ENCODE measurements around the gene FOXO3. TPM values are rescaled to one million over a fixed set of nuclear protein-coding genes. Genes with fewer than 3 reads are reported as not detected.
"Not testable (repeated sequence)": the region's sequence is repeated elsewhere in the genome, so short reads cannot be mapped to it uniquely, and the experiment has no call there.

The FOXO3 gene
- total RNA-seq, 1 donor from 2014 or later: 60.3 TPM

DNA sequence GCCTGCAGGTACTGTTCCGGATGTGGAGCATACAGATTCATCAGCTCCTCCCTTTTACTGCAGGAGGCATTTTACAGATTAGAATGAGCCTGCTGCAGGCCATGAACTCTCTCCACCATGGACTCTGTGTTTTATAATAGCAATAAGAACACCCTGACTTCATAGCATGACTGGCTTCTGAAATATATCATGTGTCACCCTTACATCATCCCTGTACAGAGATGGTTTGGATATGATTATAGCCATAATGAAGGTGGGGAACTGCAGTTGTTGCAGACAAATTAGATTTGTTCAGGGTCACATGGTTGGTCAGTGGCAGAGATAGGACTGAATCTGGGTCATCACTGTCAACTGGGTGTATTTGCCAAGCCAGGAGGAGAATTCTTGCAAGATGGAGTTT, 100.7 kb downstream of the FOXO3 start:
- Mint-ChIP-seq H3K9me3 (ENCODE audit: unreplicated experiment) (no peaks in the 10 kb centered on the region), H3K4me1 (ENCODE audit: unreplicated experiment) (peaks cover 47% of the 10 kb centered on the region), H3K27me3 (ENCODE audit: unreplicated experiment) (no peaks in the 10 kb centered on the region), H3K4me3 (ENCODE audit: unreplicated experiment) (no peak overlapping the region), H3K36me3 (ENCODE audit: unreplicated experiment) (peaks cover 17% of the 10 kb centered on the region), H3K27ac (ENCODE audit: unreplicated experiment) (peak overlapping the region; percentile 87)
- no peak for DNase-seq (ENCODE audit: extremely low spot score, unreplicated experiment)
- TF ChIP-seq, protein P1, sequence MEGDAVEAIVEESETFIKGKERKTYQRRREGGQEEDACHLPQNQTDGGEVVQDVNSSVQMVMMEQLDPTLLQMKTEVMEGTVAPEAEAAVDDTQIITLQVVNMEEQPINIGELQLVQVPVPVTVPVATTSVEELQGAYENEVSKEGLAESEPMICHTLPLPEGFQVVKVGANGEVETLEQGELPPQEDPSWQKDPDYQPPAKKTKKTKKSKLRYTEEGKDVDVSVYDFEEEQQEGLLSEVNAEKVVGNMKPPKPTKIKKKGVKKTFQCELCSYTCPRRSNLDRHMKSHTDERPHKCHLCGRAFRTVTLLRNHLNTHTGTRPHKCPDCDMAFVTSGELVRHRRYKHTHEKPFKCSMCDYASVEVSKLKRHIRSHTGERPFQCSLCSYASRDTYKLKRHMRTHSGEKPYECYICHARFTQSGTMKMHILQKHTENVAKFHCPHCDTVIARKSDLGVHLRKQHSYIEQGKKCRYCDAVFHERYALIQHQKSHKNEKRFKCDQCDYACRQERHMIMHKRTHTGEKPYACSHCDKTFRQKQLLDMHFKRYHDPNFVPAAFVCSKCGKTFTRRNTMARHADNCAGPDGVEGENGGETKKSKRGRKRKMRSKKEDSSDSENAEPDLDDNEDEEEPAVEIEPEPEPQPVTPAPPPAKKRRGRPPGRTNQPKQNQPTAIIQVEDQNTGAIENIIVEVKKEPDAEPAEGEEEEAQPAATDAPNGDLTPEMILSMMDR (IDR thresholded peaks at IDR 0.05): no peak

DNA sequence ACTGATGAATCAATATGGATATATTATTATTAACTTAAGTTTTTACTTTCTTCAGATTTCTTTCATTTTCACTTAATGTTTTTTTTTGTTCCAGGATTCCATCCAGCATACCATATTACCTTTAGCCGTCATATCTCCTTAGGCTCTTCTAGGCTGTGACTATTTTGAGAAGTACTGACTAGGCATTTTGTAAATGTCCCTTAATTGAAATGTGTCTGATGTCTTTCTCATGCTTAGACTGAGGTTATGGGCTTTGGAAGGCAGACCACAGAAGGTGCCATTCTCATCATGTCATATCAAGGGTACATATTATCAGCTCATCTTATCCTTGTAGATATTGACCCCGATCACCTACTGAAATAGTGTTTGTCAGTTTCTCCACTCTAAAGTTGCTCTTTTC, 101.3 kb downstream of the FOXO3 start:
- no peaks in the 10 kb centered on the region for H3K27me3 Mint-ChIP-seq (ENCODE audit: unreplicated experiment)
- no peak overlapping the region for H3K4me3 Mint-ChIP-seq (ENCODE audit: unreplicated experiment)
- peaks cover 41% of the 10 kb centered on the region for H3K4me1 Mint-ChIP-seq (ENCODE audit: unreplicated experiment)
- DNase-seq (ENCODE audit: extremely low spot score, unreplicated experiment): no peak
- peaks cover 17% of the 10 kb centered on the region for H3K36me3 Mint-ChIP-seq (ENCODE audit: unreplicated experiment)
- TF ChIP-seq, protein P1 (IDR thresholded peaks at IDR 0.05): no peak
- no peaks in the 10 kb centered on the region for H3K9me3 Mint-ChIP-seq (ENCODE audit: unreplicated experiment)
- peak overlapping the region; percentile 87 for H3K27ac Mint-ChIP-seq (ENCODE audit: unreplicated experiment)

DNA sequence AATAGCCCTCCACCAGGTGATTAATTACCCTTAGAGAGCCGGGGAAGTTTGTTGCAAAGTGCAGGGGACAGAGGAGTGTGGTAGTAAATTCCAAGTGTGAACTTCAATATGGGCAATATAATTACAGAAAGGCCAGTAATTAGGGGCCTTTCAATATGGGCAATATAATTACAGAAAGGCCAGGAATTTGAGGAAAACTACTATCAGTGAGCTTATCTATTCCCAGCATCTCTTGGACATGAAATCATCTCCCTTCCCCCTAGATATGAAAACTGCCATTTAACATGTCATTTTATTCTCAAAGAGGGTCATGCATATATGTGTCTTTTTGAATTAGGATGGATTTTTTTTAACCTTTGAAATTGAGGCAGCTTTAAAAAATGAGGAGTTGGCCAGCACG, 102.0 kb downstream of the FOXO3 start:
- H3K27me3 Mint-ChIP-seq (ENCODE audit: unreplicated experiment): no peaks in the 10 kb centered on the region
- DNase-seq (ENCODE audit: extremely low spot score, unreplicated experiment): no peak
- peaks cover 41% of the 10 kb centered on the region for H3K4me1 Mint-ChIP-seq (ENCODE audit: unreplicated experiment)
- TF ChIP-seq, protein P1 (IDR thresholded peaks at IDR 0.05): no peak
- peak overlapping the region; percentile 87 for H3K27ac Mint-ChIP-seq (ENCODE audit: unreplicated experiment)
- peaks cover 23% of the 10 kb centered on the region for H3K36me3 Mint-ChIP-seq (ENCODE audit: unreplicated experiment)
- H3K9me3 Mint-ChIP-seq (ENCODE audit: unreplicated experiment): no peaks in the 10 kb centered on the region
- H3K4me3 Mint-ChIP-seq (ENCODE audit: unreplicated experiment): no peak overlapping the region

DNA sequence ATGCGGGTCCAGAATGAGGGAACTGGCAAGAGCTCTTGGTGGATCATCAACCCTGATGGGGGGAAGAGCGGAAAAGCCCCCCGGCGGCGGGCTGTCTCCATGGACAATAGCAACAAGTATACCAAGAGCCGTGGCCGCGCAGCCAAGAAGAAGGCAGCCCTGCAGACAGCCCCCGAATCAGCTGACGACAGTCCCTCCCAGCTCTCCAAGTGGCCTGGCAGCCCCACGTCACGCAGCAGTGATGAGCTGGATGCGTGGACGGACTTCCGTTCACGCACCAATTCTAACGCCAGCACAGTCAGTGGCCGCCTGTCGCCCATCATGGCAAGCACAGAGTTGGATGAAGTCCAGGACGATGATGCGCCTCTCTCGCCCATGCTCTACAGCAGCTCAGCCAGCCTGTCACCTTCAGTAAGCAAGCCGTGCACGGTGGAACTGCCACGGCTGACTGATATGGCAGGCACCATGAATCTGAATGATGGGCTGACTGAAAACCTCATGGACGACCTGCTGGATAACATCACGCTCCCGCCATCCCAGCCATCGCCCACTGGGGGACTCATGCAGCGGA, 102.9 kb downstream of the FOXO3 start:
- not testable (repeated sequence) for H3K27ac Mint-ChIP-seq (ENCODE audit: unreplicated experiment); H3K27me3 Mint-ChIP-seq (ENCODE audit: unreplicated experiment); H3K4me3 Mint-ChIP-seq (ENCODE audit: unreplicated experiment); H3K9me3 Mint-ChIP-seq (ENCODE audit: unreplicated experiment); DNase-seq (ENCODE audit: extremely low spot score, unreplicated experiment)
- Mint-ChIP-seq H3K4me1 (ENCODE audit: unreplicated experiment) (peaks cover 41% of the 10 kb centered on the region), H3K36me3 (ENCODE audit: unreplicated experiment) (peaks cover 27% of the 10 kb centered on the region)

DNA sequence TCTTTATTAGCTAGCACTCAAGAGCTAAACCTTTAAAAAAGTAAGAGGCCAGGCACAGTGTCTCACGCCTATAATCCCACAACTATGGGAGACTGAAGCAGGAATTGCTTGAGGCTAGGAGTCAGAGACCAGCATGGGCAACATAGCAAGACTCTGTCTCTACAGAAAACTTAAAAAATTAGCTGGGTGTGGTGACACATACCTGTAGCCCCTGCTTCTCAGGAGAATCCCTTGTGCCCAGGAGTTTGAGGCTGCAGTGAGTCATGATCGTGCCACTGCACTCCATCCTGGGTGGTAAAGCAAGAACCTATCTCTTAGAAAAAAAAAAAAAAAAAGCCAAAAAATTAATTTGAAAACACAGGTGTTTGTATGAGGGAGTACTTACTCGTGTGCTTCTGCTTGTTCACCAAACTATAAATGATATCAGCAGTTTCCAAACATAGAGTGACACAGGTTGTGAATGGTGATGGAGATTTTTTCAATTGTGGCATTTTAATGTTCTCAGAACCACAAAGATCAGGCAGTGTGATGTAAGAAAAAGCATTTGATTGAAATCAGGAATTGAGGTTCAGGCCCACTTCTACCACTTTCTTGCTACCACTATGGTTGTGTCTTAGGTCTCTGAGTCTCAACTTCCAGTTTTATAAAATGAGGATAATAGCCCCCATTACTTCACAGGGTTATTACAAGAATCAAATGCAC, 104.9 kb downstream of the FOXO3 start:
- DNase-seq (ENCODE audit: extremely low spot score, unreplicated experiment): no peak
- TF ChIP-seq, protein P1 (IDR thresholded peaks at IDR 0.05): no peak
- peaks cover 34% of the 10 kb centered on the region for H3K4me1 Mint-ChIP-seq (ENCODE audit: unreplicated experiment)
- H3K9me3 Mint-ChIP-seq (ENCODE audit: unreplicated experiment): no peaks in the 10 kb centered on the region
- no peak overlapping the region for H3K27ac Mint-ChIP-seq (ENCODE audit: unreplicated experiment)
- H3K27me3 Mint-ChIP-seq (ENCODE audit: unreplicated experiment): no peaks in the 10 kb centered on the region
- H3K4me3 Mint-ChIP-seq (ENCODE audit: unreplicated experiment): no peak overlapping the region
- H3K36me3 Mint-ChIP-seq (ENCODE audit: unreplicated experiment): peaks cover 28% of the 10 kb centered on the region

Data from osteocyte (in vitro differentiated cells).